Glutamatergic neuron (in vitro differentiated cells): ENCODE results near the gene PSMA3. TPM values are rescaled to one million over a fixed set of nuclear protein-coding genes. Genes with fewer than 3 reads are reported as not detected.

Source experiments
- DNase-seq: peaks from one replicate; pipeline ENCODE4 v3.0.0; 2022
- H3K27ac Mint-ChIP-seq: one replicate; pipeline ENCODE4 v1.8.0; 2020; ENCODE audit warnings: mild to moderate bottlenecking, mixed read lengths, inconsistent platforms; ENCODE audit not compliant: unreplicated experiment
- H3K27me3 Mint-ChIP-seq: one replicate; pipeline ENCODE4 v1.8.0; 2020; ENCODE audit warnings: mild to moderate bottlenecking, moderate library complexity, mixed read lengths, inconsistent platforms; ENCODE audit not compliant: unreplicated experiment
- H3K36me3 Mint-ChIP-seq: one replicate; pipeline ENCODE4 v1.8.0; 2020; ENCODE audit warnings: mild to moderate bottlenecking, mixed read lengths, inconsistent platforms; ENCODE audit not compliant: unreplicated experiment
- H3K4me1 Mint-ChIP-seq: one replicate; pipeline ENCODE4 v1.8.0; 2020; ENCODE audit warnings: mild to moderate bottlenecking, low read depth, mixed read lengths, inconsistent platforms; ENCODE audit not compliant: unreplicated experiment
- H3K4me3 Mint-ChIP-seq: one replicate; pipeline ENCODE4 v1.8.0; 2020; ENCODE audit warnings: mild to moderate bottlenecking, mixed read lengths, inconsistent platforms; ENCODE audit not compliant: unreplicated experiment
- H3K9me3 Mint-ChIP-seq: one replicate; pipeline ENCODE4 v1.8.0; 2020; ENCODE audit warnings: mild to moderate bottlenecking, moderate library complexity, mixed read lengths, inconsistent platforms; ENCODE audit not compliant: unreplicated experiment
- total RNA-seq: library from RNA; stranded (reverse); fragmentation: NEBNext Ultra II Directional; extraction: Animal tissue kit (Norgen Biotek cat#: 25700); gene quantifications from one replicate; pipeline ENCODE4 v1.2.1, GENCODE V29; 2021; ENCODE audit not compliant: unreplicated experiment
- TF ChIP-seq, protein P1 (sequence below): fragments of 200-600 bp; sonication (generic); IDR thresholded peaks from one replicate; pipeline ENCODE4 v1.5.0; 2021; ENCODE audit not compliant: partially characterized antibody, unreplicated experiment

PSMA3 gene
- total RNA-seq, 1 donor from 2014 or later = 116 TPM

- peak overlapping the region; percentile 93 for H3K27ac Mint-ChIP-seq
- DNase-seq = peak; percentile 47
- peaks cover 3% of the 10 kb centered on the region for H3K4me1 Mint-ChIP-seq
- TF ChIP-seq, protein P1, sequence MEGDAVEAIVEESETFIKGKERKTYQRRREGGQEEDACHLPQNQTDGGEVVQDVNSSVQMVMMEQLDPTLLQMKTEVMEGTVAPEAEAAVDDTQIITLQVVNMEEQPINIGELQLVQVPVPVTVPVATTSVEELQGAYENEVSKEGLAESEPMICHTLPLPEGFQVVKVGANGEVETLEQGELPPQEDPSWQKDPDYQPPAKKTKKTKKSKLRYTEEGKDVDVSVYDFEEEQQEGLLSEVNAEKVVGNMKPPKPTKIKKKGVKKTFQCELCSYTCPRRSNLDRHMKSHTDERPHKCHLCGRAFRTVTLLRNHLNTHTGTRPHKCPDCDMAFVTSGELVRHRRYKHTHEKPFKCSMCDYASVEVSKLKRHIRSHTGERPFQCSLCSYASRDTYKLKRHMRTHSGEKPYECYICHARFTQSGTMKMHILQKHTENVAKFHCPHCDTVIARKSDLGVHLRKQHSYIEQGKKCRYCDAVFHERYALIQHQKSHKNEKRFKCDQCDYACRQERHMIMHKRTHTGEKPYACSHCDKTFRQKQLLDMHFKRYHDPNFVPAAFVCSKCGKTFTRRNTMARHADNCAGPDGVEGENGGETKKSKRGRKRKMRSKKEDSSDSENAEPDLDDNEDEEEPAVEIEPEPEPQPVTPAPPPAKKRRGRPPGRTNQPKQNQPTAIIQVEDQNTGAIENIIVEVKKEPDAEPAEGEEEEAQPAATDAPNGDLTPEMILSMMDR = no peak
- H3K9me3 Mint-ChIP-seq = peaks cover 10% of the 10 kb centered on the region
- peaks cover 4% of the 10 kb centered on the region for H3K27me3 Mint-ChIP-seq
- no peaks in the 10 kb centered on the region for H3K36me3 Mint-ChIP-seq
- H3K4me3 Mint-ChIP-seq = peak overlapping the region; percentile 97
These were observed 55.0 kb downstream of the PSMA3 start for GRCh38 chr14:58299401-58300330.

DNA sequence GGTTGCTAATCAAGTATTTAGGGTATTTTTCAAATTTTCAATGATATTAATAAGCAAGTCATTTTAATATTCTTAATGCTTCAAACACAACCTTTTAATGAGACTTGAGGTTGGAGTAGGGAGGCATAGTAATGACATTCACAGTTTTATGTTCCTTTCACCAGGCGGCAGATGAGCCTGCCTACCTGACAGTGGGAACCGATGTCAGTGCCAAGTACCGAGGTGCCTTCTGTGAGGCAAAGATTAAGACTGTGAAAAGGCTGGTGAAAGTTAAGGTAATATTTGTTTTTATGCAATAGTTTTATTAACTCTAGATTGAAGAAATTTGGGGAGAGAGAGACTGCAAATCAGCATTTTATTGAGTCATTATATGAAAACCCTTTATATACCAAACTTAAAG, 56.8 kb downstream of the PSMA3 start:
- Mint-ChIP-seq H3K4me1 (peaks cover 3% of the 10 kb centered on the region), H3K36me3 (no peaks in the 10 kb centered on the region), H3K9me3 (peaks cover 10% of the 10 kb centered on the region), H3K27me3 (peaks cover 4% of the 10 kb centered on the region), H3K27ac (no peak overlapping the region), H3K4me3 (no peak overlapping the region)
- no peak for DNase-seq
- TF ChIP-seq, protein P1 = no peak

DNA sequence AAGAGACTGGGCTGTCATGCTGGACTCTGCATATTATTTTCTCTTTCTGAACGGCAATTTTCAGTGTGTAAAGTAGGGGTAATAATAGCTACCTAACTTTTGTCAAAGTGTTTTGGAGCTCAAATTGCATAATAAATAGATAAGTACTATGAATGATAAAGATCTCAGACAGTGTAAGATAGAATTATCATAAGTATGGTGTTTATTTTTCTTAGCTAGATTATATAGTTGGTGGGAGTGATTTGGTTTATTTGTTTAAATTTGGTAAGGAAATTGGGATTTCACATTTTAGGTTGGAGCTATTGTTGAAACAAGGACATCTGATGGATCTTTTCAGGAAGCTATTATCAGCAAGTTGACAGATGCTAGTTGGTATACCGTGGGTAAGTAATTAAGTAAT, 61.1 kb downstream of the PSMA3 start:
- Mint-ChIP-seq H3K27me3 (no peaks in the 10 kb centered on the region), H3K27ac (peak overlapping the region; percentile 9), H3K4me3 (no peak overlapping the region), H3K4me1 (no peaks in the 10 kb centered on the region), H3K36me3 (no peaks in the 10 kb centered on the region), H3K9me3 (peaks cover 1% of the 10 kb centered on the region)
- DNase-seq = no peak
- TF ChIP-seq, protein P1 = no peak

GRCh38 chr14:58307597-58308316, 63.1 kb downstream of the PSMA3 start:
- H3K9me3 Mint-ChIP-seq = no peaks in the 10 kb centered on the region
- H3K4me3 Mint-ChIP-seq = no peak overlapping the region
- no peak overlapping the region for H3K27ac Mint-ChIP-seq
- no peaks in the 10 kb centered on the region for H3K36me3 Mint-ChIP-seq
- TF ChIP-seq, protein P1 = no peak
- DNase-seq = no peak
- no peaks in the 10 kb centered on the region for H3K4me1 Mint-ChIP-seq
- H3K27me3 Mint-ChIP-seq = no peaks in the 10 kb centered on the region
